Epithelial cell of umbilical artery (primary cell): ENCODE measurements around the gene CNPY4. TPM values are rescaled to one million over a fixed set of nuclear protein-coding genes. Genes with fewer than 3 reads are reported as not detected.

Experiments used
- total RNA-seq: library from RNA; depleted of rRNA; stranded (reverse); fragments of >200 nt; gene quantifications from 2 replicates; pipeline ENCODE4 v1.2.3, GENCODE V29; 2014

Gene CNPY4, protein sequence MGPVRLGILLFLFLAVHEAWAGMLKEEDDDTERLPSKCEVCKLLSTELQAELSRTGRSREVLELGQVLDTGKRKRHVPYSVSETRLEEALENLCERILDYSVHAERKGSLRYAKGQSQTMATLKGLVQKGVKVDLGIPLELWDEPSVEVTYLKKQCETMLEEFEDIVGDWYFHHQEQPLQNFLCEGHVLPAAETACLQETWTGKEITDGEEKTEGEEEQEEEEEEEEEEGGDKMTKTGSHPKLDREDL
- total RNA-seq = 30.5 and 50.3 TPM in 2 replicates

GRCh38 chr7:100119072-100119969 lies at the start of gene CNPY4, which contains the start of gene TAF6:
Gene CNPY4, plus strand, starts transcription at chr7:100119634. Its CDS starts 111 bp downstream, at chr7:100119745.
Gene TAF6, minus strand, starts transcription at chr7:100119358. Its CDS starts 5,149 bp downstream, at chr7:100114209.

DNA sequence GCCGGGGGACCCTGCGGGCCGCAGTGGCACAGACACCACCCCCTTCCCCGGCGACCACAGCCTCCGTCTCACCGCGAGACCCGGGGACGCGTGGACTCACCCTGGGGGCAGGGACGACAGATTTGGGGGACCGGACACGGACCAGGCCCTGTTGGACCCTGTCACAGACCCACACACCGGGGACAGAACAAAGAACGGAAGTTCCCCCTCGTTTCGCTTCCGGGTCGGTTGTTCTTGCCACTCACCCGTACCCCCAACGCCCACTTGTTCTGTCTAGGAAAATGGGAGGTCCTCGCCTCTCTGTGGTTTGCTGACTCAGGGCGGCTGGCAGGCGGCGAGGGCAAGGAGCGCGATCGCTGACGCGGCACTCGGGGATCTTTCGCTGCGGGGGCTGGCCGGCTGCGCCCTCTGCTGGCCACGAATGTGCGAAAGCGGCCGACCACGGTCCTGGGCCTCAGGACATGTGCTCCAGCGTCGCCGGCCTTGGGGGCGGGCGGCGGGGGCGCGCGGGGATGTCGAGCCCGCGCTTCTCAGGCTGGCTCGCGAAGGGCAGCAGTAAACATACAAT lies 37.8 kb upstream of the CNPY4 start, which contains the start of gene ZNF3:
TSS of gene ZNF3 (minus strand) at position 189 of the 568 bp plus-strand sequence. CDS start 4,366 bp downstream, outside the sequence.

DNA sequence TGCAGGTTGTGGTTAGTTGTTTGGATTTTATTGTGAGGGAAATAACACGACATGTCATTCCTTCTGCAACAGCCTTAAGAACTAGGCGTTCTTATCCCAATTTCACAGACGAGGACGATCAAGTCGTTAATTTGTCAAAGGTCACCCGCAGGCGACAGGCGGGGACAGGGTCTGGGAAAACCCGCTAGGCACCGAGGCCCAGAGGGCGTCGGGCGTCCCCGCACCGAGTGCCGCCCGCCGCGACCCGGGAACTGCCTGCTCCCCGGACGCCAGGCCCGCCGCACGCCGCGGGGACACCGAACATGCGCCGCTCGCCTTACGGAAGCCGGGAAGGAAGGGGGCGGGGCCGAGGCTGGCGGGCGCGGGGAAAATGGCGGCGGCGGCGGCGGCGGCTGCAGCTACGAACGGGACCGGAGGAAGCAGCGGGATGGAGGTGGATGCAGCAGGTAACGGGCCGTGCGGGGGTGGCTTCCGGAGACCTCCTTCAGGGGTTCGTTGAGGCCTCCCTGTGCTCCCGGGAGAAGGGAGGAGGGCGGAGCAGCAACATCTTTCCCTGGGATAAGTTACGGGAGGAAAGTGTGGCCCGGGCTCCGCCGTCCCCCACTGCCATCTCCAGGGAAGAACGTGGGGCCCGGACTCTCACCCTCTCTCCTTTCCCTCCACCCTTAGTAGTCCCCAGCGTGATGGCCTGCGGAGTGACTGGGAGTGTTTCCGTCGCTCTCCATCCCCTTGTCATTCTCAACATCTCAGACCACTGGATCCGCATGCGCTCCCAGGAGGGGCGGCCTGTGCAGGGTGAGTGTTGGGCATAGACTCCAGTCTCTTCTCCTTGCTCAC lies 30.6 kb upstream of the CNPY4 start, which contains the start of gene COPS6:
TSS of gene COPS6 (plus strand) at position 349 of the 837 bp plus-strand sequence. CDS start at position 371, 22 bp downstream.

GRCh38 chr7:100101016-100101862 lies 18.2 kb upstream of the CNPY4 start, which contains the start of the genes AP4M1 and MCM7:
Gene AP4M1, plus strand, starts transcription at chr7:100101643. Its CDS starts 72 bp downstream, at chr7:100101715.
Gene MCM7, minus strand, starts transcription at chr7:100101397. Its CDS starts 103 bp downstream, at chr7:100101294.

DNA sequence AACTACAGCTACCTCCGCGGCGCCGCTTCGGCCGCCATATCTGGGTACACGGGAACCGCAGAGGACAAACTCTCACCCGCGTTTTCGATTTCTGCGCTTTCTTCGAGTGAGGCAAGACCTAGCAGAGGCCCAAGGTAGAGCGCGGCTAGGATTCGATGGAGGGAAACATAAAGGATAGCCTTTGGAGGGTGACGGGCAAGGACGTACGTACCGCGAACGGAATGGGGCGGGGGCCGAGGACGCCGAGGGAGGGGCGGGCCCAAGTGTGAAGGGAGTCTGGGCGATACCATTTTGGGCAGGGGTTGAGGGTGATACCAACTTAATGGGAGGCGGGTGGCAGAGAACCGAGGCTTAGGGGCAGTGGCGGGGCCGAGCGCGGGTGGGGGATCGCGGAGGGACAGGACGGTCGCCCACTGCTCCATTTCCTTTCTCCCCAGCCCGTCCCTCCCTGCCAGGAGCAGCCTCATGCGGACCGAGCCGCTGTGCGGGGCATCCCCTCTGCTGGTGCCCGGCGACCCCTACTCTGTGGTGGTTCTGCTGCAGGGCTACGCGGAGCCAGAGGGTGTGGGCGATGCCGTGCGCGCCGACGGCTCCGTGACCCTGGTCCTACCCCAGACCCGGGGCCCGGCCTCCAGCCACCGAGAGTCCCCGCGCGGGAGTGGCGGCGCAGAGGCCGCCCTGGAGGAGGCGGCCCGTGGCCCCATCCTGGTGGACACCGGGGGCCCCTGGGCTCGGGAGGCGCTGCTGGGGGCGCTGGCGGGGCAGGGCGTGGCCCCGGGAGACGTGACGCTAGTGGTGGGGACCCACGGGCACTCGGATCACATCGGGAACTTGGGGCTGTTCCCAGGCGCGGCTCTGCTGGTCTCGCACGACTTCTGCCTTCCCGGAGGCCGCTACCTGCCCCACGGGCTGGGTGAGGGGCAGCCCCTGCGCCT lies 7.8 kb downstream of the CNPY4 start, which contains the start of gene MBLAC1:
TSS of gene MBLAC1 (plus strand) at position 37 of the 935 bp plus-strand sequence. CDS start at position 466, 429 bp downstream.

GRCh38 chr7:100148559-100149328 lies 29.3 kb downstream of the CNPY4 start, which contains the start of gene LAMTOR4:
Gene LAMTOR4, plus strand, starts transcription at chr7:100148918. Its CDS starts 55 bp downstream, at chr7:100148973.

GRCh38 chr7:100158229-100159098 lies 39.0 kb downstream of the CNPY4 start, which contains the start of gene TRAPPC14:
Gene TRAPPC14, minus strand, starts transcription at chr7:100158723. Its CDS starts 224 bp downstream, at chr7:100158499.

Other genes with a start within 250 kb of the CNPY4 start
- 0.30 TPM in 1 of 2 replicates, not detected in the other for gene OR2AE1, start 242.6 kb upstream of the CNPY4 start, total RNA-seq
- gene TRIM4, start 200.1 kb upstream of the CNPY4 start, total RNA-seq = 15.6 and 16.3 TPM in 2 replicates
- gene GJC3, start 190.0 kb upstream of the CNPY4 start, total RNA-seq = 0.30 TPM in 1 of 2 replicates, not detected in the other
- not detected in 2 replicates for gene AZGP1, start 143.6 kb upstream of the CNPY4 start, total RNA-seq
- 27.5 and 32.8 TPM in 2 replicates for gene ZKSCAN1, start 104.0 kb upstream of the CNPY4 start, total RNA-seq
- gene ZSCAN21, start 69.9 kb upstream of the CNPY4 start, total RNA-seq = 7.1 and 8.4 TPM in 2 replicates
- gene ZNF3, start 37.9 kb upstream of the CNPY4 start, total RNA-seq = 26.3 and 26.6 TPM in 2 replicates
- 109 and 112 TPM in 2 replicates for gene COPS6, start 30.7 kb upstream of the CNPY4 start, total RNA-seq
- 104 and 124 TPM in 2 replicates for gene MCM7, start 18.2 kb upstream of the CNPY4 start, total RNA-seq
- gene AP4M1, start 18.0 kb upstream of the CNPY4 start, total RNA-seq = 25.3 and 38.8 TPM in 2 replicates
- gene TAF6, start 276 bp upstream of the CNPY4 start, total RNA-seq = 31.2 and 32.5 TPM in 2 replicates
- gene MBLAC1, start 7.3 kb downstream of the CNPY4 start, total RNA-seq = 2.7 and 2.9 TPM in 2 replicates
- 134 and 148 TPM in 2 replicates for gene LAMTOR4, start 29.3 kb downstream of the CNPY4 start, total RNA-seq
- 5.5 and 6.2 TPM in 2 replicates for gene TRAPPC14, start 39.1 kb downstream of the CNPY4 start, total RNA-seq
- gene GAL3ST4, start 49.0 kb downstream of the CNPY4 start, total RNA-seq = 0.61 and 0.65 TPM in 2 replicates
- gene GPC2, start 57.7 kb downstream of the CNPY4 start, total RNA-seq = 6.8 and 7.0 TPM in 2 replicates
- gene STAG3, start 58.3 kb downstream of the CNPY4 start, total RNA-seq = 0.65 and 1.1 TPM in 2 replicates
- gene PVRIG, start 100.3 kb downstream of the CNPY4 start, total RNA-seq = not detected in 2 replicates
- gene SPDYE3, start 188.1 kb downstream of the CNPY4 start, total RNA-seq = not detected in 2 replicates
- gene PILRB, start 238.5 kb downstream of the CNPY4 start, total RNA-seq = 3.9 and 6.4 TPM in 2 replicates